ENCODE data around the gene GDPD5.

- TF ChIP-seq, protein P1, sequence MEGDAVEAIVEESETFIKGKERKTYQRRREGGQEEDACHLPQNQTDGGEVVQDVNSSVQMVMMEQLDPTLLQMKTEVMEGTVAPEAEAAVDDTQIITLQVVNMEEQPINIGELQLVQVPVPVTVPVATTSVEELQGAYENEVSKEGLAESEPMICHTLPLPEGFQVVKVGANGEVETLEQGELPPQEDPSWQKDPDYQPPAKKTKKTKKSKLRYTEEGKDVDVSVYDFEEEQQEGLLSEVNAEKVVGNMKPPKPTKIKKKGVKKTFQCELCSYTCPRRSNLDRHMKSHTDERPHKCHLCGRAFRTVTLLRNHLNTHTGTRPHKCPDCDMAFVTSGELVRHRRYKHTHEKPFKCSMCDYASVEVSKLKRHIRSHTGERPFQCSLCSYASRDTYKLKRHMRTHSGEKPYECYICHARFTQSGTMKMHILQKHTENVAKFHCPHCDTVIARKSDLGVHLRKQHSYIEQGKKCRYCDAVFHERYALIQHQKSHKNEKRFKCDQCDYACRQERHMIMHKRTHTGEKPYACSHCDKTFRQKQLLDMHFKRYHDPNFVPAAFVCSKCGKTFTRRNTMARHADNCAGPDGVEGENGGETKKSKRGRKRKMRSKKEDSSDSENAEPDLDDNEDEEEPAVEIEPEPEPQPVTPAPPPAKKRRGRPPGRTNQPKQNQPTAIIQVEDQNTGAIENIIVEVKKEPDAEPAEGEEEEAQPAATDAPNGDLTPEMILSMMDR (IDR thresholded peaks at IDR 0.05) = no peak
- TF ChIP-seq POLR2A (IDR thresholded peaks at IDR 0.05; ENCODE audit: low read depth) = no peak
These were observed 123.6 kb downstream of the GDPD5 start for GRCh38 chr11:75402002-75402773.
